ENCODE measurements around the gene C16orf78. TPM values are rescaled to one million over a fixed set of nuclear protein-coding genes. Genes with fewer than 3 reads are reported as not detected.

C16orf78 gene
- total RNA-seq, 4 donors from 2014 or later = not detected

DNA sequence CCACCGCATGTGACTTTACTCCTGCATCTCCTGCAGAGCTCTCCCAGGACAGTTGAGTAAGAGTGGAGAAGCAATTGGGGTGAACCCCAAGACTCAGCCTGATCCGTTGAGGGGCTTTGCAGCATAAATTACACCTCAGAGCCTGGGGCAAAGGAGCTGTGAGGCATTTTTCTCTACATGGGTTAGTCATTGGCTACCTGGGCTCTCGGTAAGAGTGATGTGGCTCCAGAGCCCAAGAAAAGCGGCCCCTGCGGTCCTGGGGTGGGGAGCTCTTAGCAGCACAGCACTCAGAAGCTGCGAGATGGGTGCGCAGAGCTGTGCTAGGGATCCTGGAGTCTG lies 40.4 kb upstream of the C16orf78 start:
- DNase-seq (ENCODE audit: low spot score) (no peak), ATAC-seq (ENCODE audit: low FRiP score) (no peak)
- TF ChIP-seq, protein P1, sequence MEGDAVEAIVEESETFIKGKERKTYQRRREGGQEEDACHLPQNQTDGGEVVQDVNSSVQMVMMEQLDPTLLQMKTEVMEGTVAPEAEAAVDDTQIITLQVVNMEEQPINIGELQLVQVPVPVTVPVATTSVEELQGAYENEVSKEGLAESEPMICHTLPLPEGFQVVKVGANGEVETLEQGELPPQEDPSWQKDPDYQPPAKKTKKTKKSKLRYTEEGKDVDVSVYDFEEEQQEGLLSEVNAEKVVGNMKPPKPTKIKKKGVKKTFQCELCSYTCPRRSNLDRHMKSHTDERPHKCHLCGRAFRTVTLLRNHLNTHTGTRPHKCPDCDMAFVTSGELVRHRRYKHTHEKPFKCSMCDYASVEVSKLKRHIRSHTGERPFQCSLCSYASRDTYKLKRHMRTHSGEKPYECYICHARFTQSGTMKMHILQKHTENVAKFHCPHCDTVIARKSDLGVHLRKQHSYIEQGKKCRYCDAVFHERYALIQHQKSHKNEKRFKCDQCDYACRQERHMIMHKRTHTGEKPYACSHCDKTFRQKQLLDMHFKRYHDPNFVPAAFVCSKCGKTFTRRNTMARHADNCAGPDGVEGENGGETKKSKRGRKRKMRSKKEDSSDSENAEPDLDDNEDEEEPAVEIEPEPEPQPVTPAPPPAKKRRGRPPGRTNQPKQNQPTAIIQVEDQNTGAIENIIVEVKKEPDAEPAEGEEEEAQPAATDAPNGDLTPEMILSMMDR (IDR thresholded peaks at IDR 0.05) = no peak

- DNase-seq (ENCODE audit: low spot score) (no peak), ATAC-seq (ENCODE audit: low FRiP score) (no peak)
- TF ChIP-seq, protein P1 (IDR thresholded peaks at IDR 0.05) = no peak
Measured at GRCh38 chr16:49335828-49336227, 37.8 kb upstream of the C16orf78 start.

DNA sequence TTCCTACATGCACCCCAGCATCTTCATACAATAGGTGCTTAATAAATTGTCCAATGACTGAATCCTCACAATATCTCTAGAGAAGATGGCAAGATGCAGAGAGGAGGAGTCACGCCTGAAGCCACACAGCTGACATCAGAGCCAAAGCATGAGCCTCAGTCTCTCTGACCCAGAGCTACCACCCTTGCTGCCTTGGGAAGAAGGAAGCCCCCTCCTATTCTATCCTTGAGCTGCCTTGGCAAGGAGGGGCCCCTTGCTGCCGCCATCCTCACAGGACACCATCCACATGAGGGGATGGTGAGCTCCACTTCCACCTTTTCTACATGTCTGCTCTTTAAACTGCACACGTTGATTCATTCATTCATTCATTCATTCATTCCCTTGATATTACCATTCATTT lies 37.0 kb upstream of the C16orf78 start:
- no peak for DNase-seq (ENCODE audit: low spot score)
- TF ChIP-seq, protein P1 (IDR thresholded peaks at IDR 0.05) = no peak

GRCh38 chr16:49337814-49338350 lies 35.7 kb upstream of the C16orf78 start:
- ATAC-seq (ENCODE audit: low FRiP score) = no peak
- no peak for DNase-seq (ENCODE audit: low spot score)
- TF ChIP-seq, protein P1 (IDR thresholded peaks at IDR 0.05) = no peak

More for the DNA sequence above, 37.0 kb upstream of the C16orf78 start:
- ATAC-seq (ENCODE audit: low FRiP score) = no peak

DNA sequence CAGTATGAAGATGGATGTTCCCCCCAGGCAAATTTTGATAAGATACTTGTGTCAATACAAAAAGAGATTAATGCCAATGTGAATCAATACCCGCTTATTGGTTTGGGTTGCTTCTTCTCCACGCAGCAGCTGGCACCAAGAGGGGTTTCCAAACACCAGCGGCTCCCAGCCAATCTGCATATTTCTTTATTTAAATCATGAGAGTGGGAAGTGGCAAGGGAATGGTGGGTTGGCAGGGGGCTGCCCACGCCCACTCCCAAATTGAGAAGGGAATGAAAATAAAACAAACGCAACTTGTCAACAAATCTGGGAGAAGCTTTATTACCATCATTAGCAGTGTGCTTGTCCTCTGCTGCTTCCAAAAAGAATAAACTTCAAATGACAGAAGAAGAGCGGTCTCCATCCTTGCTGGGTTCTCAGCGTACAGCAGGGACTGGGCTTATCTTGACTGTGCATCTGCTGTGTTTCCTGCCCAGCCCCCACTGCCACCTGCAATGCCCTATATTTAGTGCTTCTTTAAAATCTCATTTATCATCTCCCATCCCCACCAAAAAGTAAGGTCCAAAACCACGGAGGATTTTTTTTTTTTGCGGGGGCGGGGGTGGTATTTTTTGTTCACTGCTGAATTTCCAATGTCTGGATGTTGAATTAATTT lies 34.9 kb upstream of the C16orf78 start:
- TF ChIP-seq, protein P1 (IDR thresholded peaks at IDR 0.05) = no peak
- DNase-seq (ENCODE audit: low spot score) = no peak
- no peak for ATAC-seq (ENCODE audit: low FRiP score)

GRCh38 chr16:49340466-49340865 lies 33.1 kb upstream of the C16orf78 start:
- TF ChIP-seq, protein P1 (IDR thresholded peaks at IDR 0.05) = no peak
- DNase-seq (ENCODE audit: low spot score) (no peak), ATAC-seq (ENCODE audit: low FRiP score) (no peak)

GRCh38 chr16:49341706-49342105 lies 31.9 kb upstream of the C16orf78 start:
- TF ChIP-seq, protein P1 (IDR thresholded peaks at IDR 0.05) = no peak
- ATAC-seq (ENCODE audit: low FRiP score) (no peak), DNase-seq (ENCODE audit: low spot score) (no peak)
